ENCODE data around the gene MAP6.

The MAP6 gene

GRCh38 chr11:75627906-75628668, 40.8 kb downstream of the MAP6 start:
- no peak for DNase-seq

- DNase-seq: no peak
Observed at GRCh38 chr11:75626889-75627529, 41.8 kb downstream of the MAP6 start.

GRCh38 chr11:75625991-75626888, 42.6 kb downstream of the MAP6 start:
- DNase-seq: no peak

GRCh38 chr11:75625021-75625420, 43.8 kb downstream of the MAP6 start:
- DNase-seq: no peak

- no peak for DNase-seq
Observed at GRCh38 chr11:75616281-75616680, 52.6 kb downstream of the MAP6 start.

- no peak for DNase-seq
Observed at GRCh38 chr11:75615751-75616150, 53.1 kb downstream of the MAP6 start.

GRCh38 chr11:75611823-75612222, 57.0 kb downstream of the MAP6 start:
- DNase-seq: no peak

GRCh38 chr11:75606099-75606498, 62.7 kb downstream of the MAP6 start:
- no peak for DNase-seq

GRCh38 chr11:75603791-75604736, 64.8 kb downstream of the MAP6 start:
- DNase-seq: no peak

- no peak for DNase-seq
Observed at GRCh38 chr11:75602951-75603350, 65.9 kb downstream of the MAP6 start.

- DNase-seq: no peak
Observed at GRCh38 chr11:75601494-75601893, 67.3 kb downstream of the MAP6 start.

- no peak for DNase-seq
Observed at GRCh38 chr11:75600356-75600755, 68.5 kb downstream of the MAP6 start.

- no peak for DNase-seq
Observed at GRCh38 chr11:75598900-75599299, 69.9 kb downstream of the MAP6 start.

- DNase-seq: no peak
Observed at GRCh38 chr11:75598264-75598663, 70.6 kb downstream of the MAP6 start.

GRCh38 chr11:75597636-75598035, 71.2 kb downstream of the MAP6 start:
- DNase-seq: peak; percentile 79

- no peak for DNase-seq
Observed at GRCh38 chr11:75596914-75597313, 71.9 kb downstream of the MAP6 start.

GRCh38 chr11:75595429-75595828, 73.4 kb downstream of the MAP6 start:
- DNase-seq: peak; percentile 76

GRCh38 chr11:75594211-75594610, 74.6 kb downstream of the MAP6 start:
- DNase-seq: no peak

- DNase-seq: no peak
Observed at GRCh38 chr11:75593286-75593915, 75.4 kb downstream of the MAP6 start.

- no peak for DNase-seq
Observed at GRCh38 chr11:75592715-75593114, 76.1 kb downstream of the MAP6 start.

GRCh38 chr11:75591966-75592365, 76.9 kb downstream of the MAP6 start:
- DNase-seq: no peak

GRCh38 chr11:75591371-75591770, 77.5 kb downstream of the MAP6 start:
- peak; percentile 35 for DNase-seq

Data from hematopoietic multipotent progenitor cell treated with erythropoietin and hydrocortisone succinate and interleukin-3 and kit ligand, for 6 days (in vitro differentiated cells).